ENCODE data around the gene C11orf71. TPM values are rescaled to one million over a fixed set of nuclear protein-coding genes. Genes with fewer than 3 reads are reported as not detected.
A peak's percentile ranks its signal among the peaks of the same experiment; 100 is the strongest.

C11orf71 gene
- total RNA-seq, 1 experiment from 2014 or later, result 9.5 TPM

- Histone ChIP-seq H3K4me3 (ENCODE audit: low read depth, low read length) (no peak overlapping the region), H3K9me3 (no peaks in the 10 kb centered on the region), H3K27me3 (replicated peaks; ENCODE audit: control insufficient read depth, insufficient read depth, low read length) (no peaks in the 10 kb centered on the region), H3K36me3 (ENCODE audit: control insufficient read depth, insufficient read depth, low read length) (no peaks in the 10 kb centered on the region), H3K4me1 (peaks cover 28% of the 10 kb centered on the region)
- Mint-ChIP-seq H3K27me3 (ENCODE audit: insufficient read depth, unreplicated experiment) (peaks cover 2% of the 10 kb centered on the region), H3K9me3 (ENCODE audit: unreplicated experiment) (no peaks in the 10 kb centered on the region), H3K27ac (ENCODE audit: unreplicated experiment) (peak overlapping the region; percentile 11), H3K36me3 (ENCODE audit: insufficient read depth, unreplicated experiment) (no peaks in the 10 kb centered on the region), H3K4me3 (ENCODE audit: unreplicated experiment) (no peak overlapping the region), H3K4me1 (ENCODE audit: low read depth, unreplicated experiment) (peaks cover 24% of the 10 kb centered on the region)
- ChIA-PET CTCF (no interaction called here), POLR2A (no interaction called here)
- no peak for DNase-seq
- BruUV-seq (replicated peaks), result no TSS peak
- TF ChIP-seq CTCF (IDR thresholded peaks at IDR 0.05; ENCODE audit: insufficient read depth in 1 of 2, low read depth in 1 of 2, low read length in 1 of 2, severe bottlenecking in 1 of 2, unreplicated experiment in 1 of 2), result no peak
- intact Hi-C loops (cut with micrococcal nuclease; ENCODE audit: unreplicated experiment), result loop anchor here (2.0 kb wide), 1 partner anchor 19 kb away; no protein-coding TSS in a partner anchor
Measured at GRCh38 chr11:114367244-114367957, 32.9 kb downstream of the C11orf71 start.

GRCh38 chr11:114366331-114367243 is 33.7 kb downstream of the C11orf71 start:
- intact Hi-C loops (cut with micrococcal nuclease; ENCODE audit: unreplicated experiment), result loop anchor here (2.0 kb wide), 1 partner anchor 18 kb away; no protein-coding TSS in a partner anchor
- no peak for TF ChIP-seq CTCF (IDR thresholded peaks at IDR 0.05; ENCODE audit: insufficient read depth in 1 of 2, low read depth in 1 of 2, low read length in 1 of 2, severe bottlenecking in 1 of 2, unreplicated experiment in 1 of 2)
- Mint-ChIP-seq H3K27me3 (ENCODE audit: insufficient read depth, unreplicated experiment) (no peaks in the 10 kb centered on the region), H3K27ac (ENCODE audit: unreplicated experiment) (peak overlapping the region; percentile 11), H3K4me3 (ENCODE audit: unreplicated experiment) (no peak overlapping the region), H3K9me3 (ENCODE audit: unreplicated experiment) (no peaks in the 10 kb centered on the region), H3K4me1 (ENCODE audit: low read depth, unreplicated experiment) (peaks cover 24% of the 10 kb centered on the region), H3K36me3 (ENCODE audit: insufficient read depth, unreplicated experiment) (no peaks in the 10 kb centered on the region)
- peak in 1 of 2 experiments; percentile 25 for DNase-seq
- Histone ChIP-seq H3K4me1 (peaks cover 28% of the 10 kb centered on the region), H3K9me3 (no peaks in the 10 kb centered on the region), H3K4me3 (ENCODE audit: low read depth, low read length) (no peak overlapping the region), H3K36me3 (ENCODE audit: control insufficient read depth, insufficient read depth, low read length) (no peaks in the 10 kb centered on the region), H3K27me3 (replicated peaks; ENCODE audit: control insufficient read depth, insufficient read depth, low read length) (no peaks in the 10 kb centered on the region)
- POLR2A ChIA-PET, result no interaction called here
- CTCF ChIA-PET, result no interaction called here
- BruUV-seq (replicated peaks), result no TSS peak

GRCh38 chr11:114362958-114363357 is 37.4 kb downstream of the C11orf71 start:
- Histone ChIP-seq H3K4me3 (ENCODE audit: low read depth, low read length) (no peak overlapping the region), H3K4me1 (peaks cover 17% of the 10 kb centered on the region), H3K9me3 (no peaks in the 10 kb centered on the region; the same call in 1 of the 2 replicates), H3K36me3 (ENCODE audit: control insufficient read depth, insufficient read depth, low read length) (no peaks in the 10 kb centered on the region), H3K27me3 (replicated peaks; ENCODE audit: control insufficient read depth, insufficient read depth, low read length) (no peaks in the 10 kb centered on the region)
- Mint-ChIP-seq H3K4me1 (ENCODE audit: low read depth, unreplicated experiment) (peaks cover 17% of the 10 kb centered on the region), H3K36me3 (ENCODE audit: insufficient read depth, unreplicated experiment) (no peaks in the 10 kb centered on the region), H3K27ac (ENCODE audit: unreplicated experiment) (no peak overlapping the region), H3K4me3 (ENCODE audit: unreplicated experiment) (no peak overlapping the region), H3K27me3 (ENCODE audit: insufficient read depth, unreplicated experiment) (peaks cover 2% of the 10 kb centered on the region), H3K9me3 (ENCODE audit: unreplicated experiment) (no peaks in the 10 kb centered on the region)
- POLR2A ChIA-PET, result no interaction called here
- CTCF ChIA-PET, result no interaction called here
- TF ChIP-seq CTCF (IDR thresholded peaks at IDR 0.05; ENCODE audit: insufficient read depth in 1 of 2, low read depth in 1 of 2, low read length in 1 of 2, severe bottlenecking in 1 of 2, unreplicated experiment in 1 of 2), result no peak
- no peak for DNase-seq
- intact Hi-C loops (cut with micrococcal nuclease; ENCODE audit: unreplicated experiment), result no loop called here
- BruUV-seq (replicated peaks), result no TSS peak
